Left lung (tissue), 10 donors: ENCODE measurements around the gene TEP1. TPM values are rescaled to one million over a fixed set of nuclear protein-coding genes. Genes with fewer than 3 reads are reported as not detected.
"Not testable (repeated sequence)": the region's sequence is repeated elsewhere in the genome, so short reads cannot be mapped to it uniquely, and the experiment has no call there.

Experiments
- ATAC-seq: fragments of 200-7000 bp; cut with Tn5 transposase; one replicate; pipeline ENCODE4 v1.9.1; 2020; ENCODE audit warnings: moderate library complexity
- DNase-seq, 4 donors: peaks; one replicate each; pipeline ENCODE4 v3.0.0-alpha.2; 2013 to 2020
- H3K27ac ChIP-seq, 2 donors: fragments of 200-600 bp; sonication (generic) in 1 of 2; one replicate each; pipeline versions ENCODE4 v1.5.0 to v1.8.0; 2020 to 2021
- H3K27me3 ChIP-seq, 2 donors: fragments of 200-600 bp; sonication (generic) in 1 of 2; one replicate each; pipeline versions ENCODE4 v1.5.0 to v1.8.0; 2020 to 2021
- H3K36me3 ChIP-seq, 2 donors: fragments of 200-600 bp; sonication (generic) in 1 of 2; one replicate each; pipeline versions ENCODE4 v1.5.0 to v1.8.0; 2020 to 2021
- H3K4me1 ChIP-seq, 2 donors: fragments of 200-600 bp; one replicate each; pipeline ENCODE4 v1.8.0; 2021
- H3K4me3 ChIP-seq, 2 donors: fragments of 200-600 bp; sonication (generic) in 1 of 2; one replicate each; pipeline versions ENCODE4 v1.5.0 to v1.8.0; 2020 to 2021; ENCODE audit warnings: mild to moderate bottlenecking in 1 of 2
- H3K9me3 ChIP-seq, 2 donors: fragments of 200-600 bp; sonication (generic) in 1 of 2; one replicate each; pipeline versions ENCODE4 v1.5.0 to v1.8.0; 2020 to 2021
- CTCF ChIP-seq, 2 donors: fragments of 200-600 bp; sonication (generic) in 1 of 2; IDR thresholded peaks; one replicate each; pipeline versions ENCODE4 v1.5.0 to v1.8.0; 2021; ENCODE audit warnings: antibody characterized with exemption in 2 of 2
- intact Hi-C, 2 donors: fragments of 100-400 bp; cut with DNase I; formaldehyde crosslinking; loops; one replicate each; pipeline versions ENCODE4 v1.11.2 to v1.14.2; 2022
- polyA plus RNA-seq, 6 donors: library from polyadenylated mRNA; unstranded; fragments of 120-200 nt; gene quantifications; one replicate each; pipeline ENCODE4 v1.2.1, GENCODE V29; 2013; ENCODE audit not compliant: insufficient read length in 6 of 6
- total RNA-seq, 2 donors: library from RNA; stranded (reverse); fragmentation: NEBNext Ultra II Directional; extraction: Animal tissue kit (Norgen Biotek cat#: 25700); gene quantifications; one replicate each; pipeline ENCODE4 v1.2.1, GENCODE V29; 2021
- donor health status: DM: no; HTN: yes; CAD: no.
- donor health status: DM: no; HTN: no; CAD: no.

The TEP1 gene
- total and polyA plus RNA-seq, 8 donors: 19.0 to 57.0 (median 21.9) TPM

GRCh38 chr14:20377171-20377570 lies 36.1 kb downstream of the TEP1 start:
- Histone ChIP-seq H3K4me3 (no peak overlapping the region), H3K27me3 (no peaks in the 10 kb centered on the region), H3K9me3 (no peaks in the 10 kb centered on the region), H3K4me1 (no peaks in the 10 kb centered on the region), H3K36me3 (peaks cover 6 to 100% of the 10 kb centered on the region in 2 donors), H3K27ac (no peak overlapping the region)
- TF ChIP-seq CTCF (IDR thresholded peaks at IDR 0.05): no peak
- DNase-seq: no peak
- ATAC-seq: peak; percentile 61
- intact Hi-C loops: no loop called here

GRCh38 chr14:20376071-20376588 lies 37.2 kb downstream of the TEP1 start:
- intact Hi-C loops: no loop called here
- no peaks in the 10 kb centered on the region for H3K9me3 ChIP-seq
- TF ChIP-seq CTCF (IDR thresholded peaks at IDR 0.05): no peak
- no peaks in the 10 kb centered on the region for H3K4me1 ChIP-seq
- no peak overlapping the region for H3K27ac ChIP-seq
- no peak for DNase-seq
- no peak for ATAC-seq
- no peak overlapping the region for H3K4me3 ChIP-seq
- peaks cover 6 to 100% of the 10 kb centered on the region in 2 donors for H3K36me3 ChIP-seq
- no peaks in the 10 kb centered on the region for H3K27me3 ChIP-seq

- H3K27ac ChIP-seq: no peak overlapping the region
- intact Hi-C loops: no loop called here
- H3K4me3 ChIP-seq: no peak overlapping the region
- H3K36me3 ChIP-seq: peaks cover 11 to 100% of the 10 kb centered on the region in 2 donors
- no peaks in the 10 kb centered on the region for H3K27me3 ChIP-seq
- DNase-seq: no peak
- H3K4me1 ChIP-seq: no peaks in the 10 kb centered on the region
- no peaks in the 10 kb centered on the region for H3K9me3 ChIP-seq
- TF ChIP-seq CTCF (IDR thresholded peaks at IDR 0.05): no peak
- ATAC-seq: no peak
Observed at GRCh38 chr14:20375471-20375870, 37.8 kb downstream of the TEP1 start.

- intact Hi-C loops: no loop called here
- Histone ChIP-seq H3K27ac (no peak overlapping the region), H3K4me3 (no peak overlapping the region), H3K27me3 (no peaks in the 10 kb centered on the region), H3K4me1 (no peaks in the 10 kb centered on the region), H3K9me3 (no peaks in the 10 kb centered on the region), H3K36me3 (peaks cover 13 to 100% of the 10 kb centered on the region in 2 donors)
- DNase-seq: no peak
- TF ChIP-seq CTCF (IDR thresholded peaks at IDR 0.05): no peak
- no peak for ATAC-seq
Observed at GRCh38 chr14:20372796-20373195, 40.5 kb downstream of the TEP1 start.

GRCh38 chr14:20365928-20366327 lies 47.4 kb downstream of the TEP1 start:
- Histone ChIP-seq H3K4me3 (no peak overlapping the region), H3K9me3 (no peaks in the 10 kb centered on the region), H3K27ac (no peak overlapping the region), H3K36me3 (peaks cover 6 to 96% of the 10 kb centered on the region in 2 donors), H3K4me1 (no peaks in the 10 kb centered on the region), H3K27me3 (no peaks in the 10 kb centered on the region)
- no peak for TF ChIP-seq CTCF (IDR thresholded peaks at IDR 0.05)
- intact Hi-C loops: no loop called here
- ATAC-seq: no peak
- DNase-seq: no peak

GRCh38 chr14:20358474-20358873 lies 54.8 kb downstream of the TEP1 start:
- H3K4me3 ChIP-seq, H3K9me3 ChIP-seq, intact Hi-C loops, DNase-seq, H3K27me3 ChIP-seq, ATAC-seq: not testable (repeated sequence)
- peaks cover 0 to 13% of the 10 kb centered on the region in 2 donors for H3K4me1 ChIP-seq
- H3K36me3 ChIP-seq: peaks cover 3 to 85% of the 10 kb centered on the region in 2 donors
- H3K27ac ChIP-seq: peak overlapping the region in 1 of 2 donors; percentile 58
